Gastrocnemius medialis (tissue), 4 donors: ENCODE results near the gene HIVEP1. TPM values are rescaled to one million over a fixed set of nuclear protein-coding genes. Genes with fewer than 3 reads are reported as not detected.

ENCODE experiments used
- ATAC-seq, 2 donors: fragments of 150-250 bp; one replicate each; pipeline ENCODE4 v1.9.1; 2016
- DNase-seq, 2 donors: peaks; one replicate each; pipeline ENCODE4 v3.0.0-alpha.2; 2019
- H3K27ac ChIP-seq, 4 donors: fragments of 200-600 bp; sonication (generic); 1 replicate in 1 of 4; 2 replicates in 3 of 4; pipeline ENCODE4 v1.5.1; 2016 to 2018; ENCODE audit warnings: mild to moderate bottlenecking in 2 of 4, moderate library complexity in 1 of 4
- H3K27me3 ChIP-seq, 3 donors: fragments of 200-600 bp; sonication (generic) in 2 of 3; 1 replicate in 1 of 3; 2 replicates in 2 of 3; pipeline versions ENCODE4 v1.5.1 to v1.6.0; 2016 to 2019; ENCODE audit warnings: mild to moderate bottlenecking in 1 of 3, moderate library complexity in 1 of 3
- H3K36me3 ChIP-seq, 2 donors: fragments of 200-600 bp; sonication (generic) in 1 of 2; one replicate each; pipeline ENCODE4 v1.5.1; 2017 to 2018
- H3K4me1 ChIP-seq, 2 donors: fragments of 200-600 bp; sonication (generic) in 1 of 2; one replicate each; pipeline ENCODE4 v1.5.1; 2016 to 2017; ENCODE audit warnings: mild to moderate bottlenecking in 2 of 2
- H3K4me3 ChIP-seq, 4 donors: fragments of 200-600 bp; sonication (generic) in 3 of 4; 1 replicate in 1 of 4; 2 replicates in 3 of 4; pipeline ENCODE4 v1.5.1; 2016 to 2019; ENCODE audit warnings: mild to moderate bottlenecking in 2 of 4
- H3K9me3 ChIP-seq, 3 donors: fragments of 200-600 bp; sonication (generic) in 2 of 3; 1 replicate in 1 of 3; 2 replicates in 2 of 3; pipeline ENCODE4 v1.5.1; 2016 to 2019
- POLR2A ChIP-seq, 2 donors: fragments of 450-650 bp; IDR thresholded peaks; one replicate each; pipeline ENCODE4 v1.6.1; 2017; ENCODE audit warnings: antibody characterized with exemption in 2 of 2, mild to moderate bottlenecking in 2 of 2, moderate library complexity in 2 of 2
- in situ Hi-C, 4 donors: fragments of 200-750 bp; cut with MboI; loops; one replicate each; pipeline versions ENCODE4 v1.15.0 to v1.8.0; 2017; ENCODE audit warnings: low sequenced_read_pairs in 4 of 4
- intact Hi-C: fragments of 100-400 bp; cut with DNase I; formaldehyde crosslinking; loops from one replicate; pipeline ENCODE4 v1.15.1; 2023; ENCODE audit warnings: low total_unique reads
- total RNA-seq, 4 donors: library from RNA; depleted of rRNA; stranded (reverse); fragments of >200 nt; gene quantifications; one replicate each; pipeline versions ENCODE4 v1.1.0 to v1.2.3, GENCODE V29; 2016
- TF ChIP-seq, protein P1 (sequence below), 5 experiments: fragments of 450-650 bp in 3 of 5; fragments of 200-600 bp in 2 of 5; sonication (generic) in 2 of 5; IDR thresholded peaks in 4 of 5; conservative IDR thresholded peaks in 1 of 5; 1 replicate in 4 of 5; 2 replicates in 1 of 5; pipeline ENCODE4 v1.5.1; 2016 to 2019; ENCODE audit warnings: antibody characterized with exemption in 5 of 5, mild to moderate bottlenecking in 3 of 5, moderate library complexity in 3 of 5

Gene HIVEP1
- total RNA-seq, 4 donors from 2014 or later, result 8.3 to 13.5 (median 10.5) TPM

- Histone ChIP-seq H3K27me3 (no peaks in the 10 kb centered on the region), H3K36me3 (peaks cover 0 to 31% of the 10 kb centered on the region in 2 donors), H3K27ac (no peak overlapping the region), H3K4me3 (no peak overlapping the region), H3K9me3 (no peaks in the 10 kb centered on the region), H3K4me1 (peaks cover 0 to 7% of the 10 kb centered on the region in 2 donors)
- in situ Hi-C loops (no loop called here), intact Hi-C loops (no loop called here)
- TF ChIP-seq POLR2A (IDR thresholded peaks at IDR 0.05), result no peak
- TF ChIP-seq, protein P1, sequence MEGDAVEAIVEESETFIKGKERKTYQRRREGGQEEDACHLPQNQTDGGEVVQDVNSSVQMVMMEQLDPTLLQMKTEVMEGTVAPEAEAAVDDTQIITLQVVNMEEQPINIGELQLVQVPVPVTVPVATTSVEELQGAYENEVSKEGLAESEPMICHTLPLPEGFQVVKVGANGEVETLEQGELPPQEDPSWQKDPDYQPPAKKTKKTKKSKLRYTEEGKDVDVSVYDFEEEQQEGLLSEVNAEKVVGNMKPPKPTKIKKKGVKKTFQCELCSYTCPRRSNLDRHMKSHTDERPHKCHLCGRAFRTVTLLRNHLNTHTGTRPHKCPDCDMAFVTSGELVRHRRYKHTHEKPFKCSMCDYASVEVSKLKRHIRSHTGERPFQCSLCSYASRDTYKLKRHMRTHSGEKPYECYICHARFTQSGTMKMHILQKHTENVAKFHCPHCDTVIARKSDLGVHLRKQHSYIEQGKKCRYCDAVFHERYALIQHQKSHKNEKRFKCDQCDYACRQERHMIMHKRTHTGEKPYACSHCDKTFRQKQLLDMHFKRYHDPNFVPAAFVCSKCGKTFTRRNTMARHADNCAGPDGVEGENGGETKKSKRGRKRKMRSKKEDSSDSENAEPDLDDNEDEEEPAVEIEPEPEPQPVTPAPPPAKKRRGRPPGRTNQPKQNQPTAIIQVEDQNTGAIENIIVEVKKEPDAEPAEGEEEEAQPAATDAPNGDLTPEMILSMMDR (IDR thresholded peaks at IDR 0.05 in 4 of 5, conservative IDR thresholded peaks at IDR 0.05 in 1 of 5), result no peak
- DNase-seq (no peak), ATAC-seq (no peak)
These were observed 151.0 kb downstream of the HIVEP1 start for GRCh38 chr6:12163149-12163548.

- in situ Hi-C loops (no loop called here), intact Hi-C loops (no loop called here)
- H3K4me3 ChIP-seq, result no peak overlapping the region
- DNase-seq (no peak), ATAC-seq (no peak)
- H3K4me1 ChIP-seq, result peaks cover 0 to 7% of the 10 kb centered on the region in 2 donors
- H3K9me3 ChIP-seq, result no peaks in the 10 kb centered on the region
- no peak for TF ChIP-seq POLR2A (IDR thresholded peaks at IDR 0.05)
- TF ChIP-seq, protein P1 (IDR thresholded peaks at IDR 0.05 in 4 of 5, conservative IDR thresholded peaks at IDR 0.05 in 1 of 5), result no peak
- no peak overlapping the region for H3K27ac ChIP-seq
- H3K27me3 ChIP-seq, result no peaks in the 10 kb centered on the region
- H3K36me3 ChIP-seq, result peaks cover 0 to 31% of the 10 kb centered on the region in 2 donors
These were observed 151.8 kb downstream of the HIVEP1 start for GRCh38 chr6:12163744-12164507.

GRCh38 chr6:12164508-12164770 lies 152.3 kb downstream of the HIVEP1 start:
- intact Hi-C loops, result no loop called here
- Histone ChIP-seq H3K4me1 (peaks cover 0 to 7% of the 10 kb centered on the region in 2 donors), H3K36me3 (peaks cover 0 to 31% of the 10 kb centered on the region in 2 donors), H3K27ac (no peak overlapping the region), H3K4me3 (no peak overlapping the region), H3K9me3 (no peaks in the 10 kb centered on the region), H3K27me3 (no peaks in the 10 kb centered on the region)
- ATAC-seq (no peak), DNase-seq (no peak)
- no peak for TF ChIP-seq POLR2A (IDR thresholded peaks at IDR 0.05)
- TF ChIP-seq, protein P1 (IDR thresholded peaks at IDR 0.05 in 4 of 5, conservative IDR thresholded peaks at IDR 0.05 in 1 of 5), result no peak
- in situ Hi-C loops, result no loop called here

DNA sequence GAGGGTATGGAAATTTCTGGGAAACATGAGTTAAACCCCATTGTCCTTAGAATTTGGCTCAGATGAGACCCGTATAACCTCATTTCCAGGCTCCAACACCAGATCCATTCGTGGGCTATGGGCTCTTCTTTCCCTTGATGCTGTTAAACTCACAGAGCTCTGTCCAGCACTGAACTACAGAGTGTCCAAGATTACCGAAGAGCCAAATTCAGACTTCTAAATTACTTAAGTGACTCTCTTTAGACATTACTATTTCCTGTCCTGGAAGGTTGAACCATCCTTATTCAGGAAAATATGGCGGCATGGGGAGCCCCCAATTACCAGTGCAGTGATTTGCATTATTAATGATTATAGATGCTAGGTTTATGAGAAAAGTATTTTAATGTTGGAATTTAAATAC lies 153.2 kb downstream of the HIVEP1 start:
- ATAC-seq, result no peak
- intact Hi-C loops, result no loop called here

More for the DNA sequence above, 153.2 kb downstream of the HIVEP1 start:
- peaks cover 0 to 31% of the 10 kb centered on the region in 2 donors for H3K36me3 ChIP-seq
- no peak overlapping the region for H3K4me3 ChIP-seq
- TF ChIP-seq, protein P1 (IDR thresholded peaks at IDR 0.05 in 4 of 5, conservative IDR thresholded peaks at IDR 0.05 in 1 of 5), result no peak
- TF ChIP-seq POLR2A (IDR thresholded peaks at IDR 0.05), result no peak
- H3K27ac ChIP-seq, result no peak overlapping the region
- no peak for DNase-seq
- in situ Hi-C loops, result no loop called here
- H3K4me1 ChIP-seq, result peaks cover 0 to 5% of the 10 kb centered on the region in 2 donors
- no peaks in the 10 kb centered on the region for H3K9me3 ChIP-seq
- H3K27me3 ChIP-seq, result no peaks in the 10 kb centered on the region
